ENCODE data around the gene EXOC1.

The EXOC1 gene

DNA sequence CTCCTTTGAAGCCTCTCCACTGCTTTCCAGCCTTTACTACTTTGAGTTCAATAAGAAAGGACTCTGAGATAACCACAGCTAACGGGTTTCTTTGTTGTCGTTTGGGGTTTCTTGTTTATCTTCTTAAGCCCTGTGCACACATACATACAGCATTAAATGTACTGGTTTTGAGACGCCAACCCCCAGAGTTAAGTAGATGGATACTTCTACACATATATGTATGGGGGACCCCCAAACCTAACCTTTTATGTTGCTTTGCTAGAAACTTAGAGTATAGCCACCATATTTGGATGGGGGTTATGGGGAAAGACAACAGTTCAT is 96.0 kb downstream of the EXOC1 start:
- DNase-seq (ENCODE audit: low spot score): no peak

DNA sequence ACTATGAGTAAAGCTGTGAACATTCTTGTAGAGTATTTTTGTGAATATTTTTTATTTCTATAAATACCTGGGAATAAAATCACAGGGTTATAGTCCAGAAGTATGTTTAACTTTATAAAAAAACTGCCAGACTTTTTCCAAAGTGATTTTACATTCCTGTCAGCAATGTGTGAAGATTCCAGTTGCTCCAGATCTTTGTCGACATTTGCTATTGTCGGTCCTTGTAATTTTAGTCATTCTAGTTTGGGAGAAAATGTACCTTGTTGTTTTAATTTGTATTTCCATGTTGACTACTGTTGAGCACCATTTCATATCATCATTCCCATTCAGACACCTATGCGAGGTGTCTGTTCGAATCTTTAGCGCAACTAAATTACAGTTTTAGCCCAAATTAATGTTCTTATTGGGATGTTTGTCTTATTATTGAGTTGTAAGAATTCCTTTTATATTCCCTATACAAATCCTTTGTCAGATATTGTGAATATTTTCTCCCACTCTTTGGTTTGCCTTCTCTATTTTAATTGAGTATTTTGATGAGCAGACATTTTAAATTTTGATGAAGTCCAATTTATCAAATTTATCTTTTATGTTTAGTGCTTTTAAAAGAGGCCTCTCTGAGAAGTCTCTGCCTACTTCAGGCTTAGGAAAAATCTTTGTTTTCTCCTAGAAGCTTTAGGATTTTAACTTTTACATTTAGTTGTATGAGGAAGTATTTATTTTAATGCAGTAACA is 97.9 kb downstream of the EXOC1 start:
- DNase-seq (ENCODE audit: low spot score): no peak
